WTC11 (cell line): ENCODE data around the gene ESM1. TPM values are rescaled to one million over a fixed set of nuclear protein-coding genes. Genes with fewer than 3 reads are reported as not detected.
A peak's percentile ranks its signal among the peaks of the same experiment; 100 is the strongest.

Source experiments
- ATAC-seq: fragments of 200-7000 bp; cut with Tn5 transposase; 2 replicates; pipeline ENCODE4 v1.10.0; 2021; ENCODE audit warnings: mild to moderate bottlenecking, moderate library complexity
- CTCF ChIA-PET: fragments of 300-600 bp; sonication (Branson Sonifier 250); formaldehyde crosslinking; loops from one replicate; lab custom pipeline; 2021; ENCODE audit warnings: antibody characterized with exemption; lab: Charles Lee
- POLR2A ChIA-PET: fragments of 350-600 bp; sonication (Branson Sonifier 250); formaldehyde crosslinking; loops from one replicate; lab custom pipeline; 2021; ENCODE audit warnings: antibody characterized with exemption; lab: Charles Lee
- DNase-seq: peaks from one replicate; pipeline ENCODE4 v3.0.0; 2021; ENCODE audit warnings: low spot score
- H3K27ac Mint-ChIP-seq: 2 replicates; pipeline ENCODE4 v1.8.0; 2021; ENCODE audit warnings: mixed read lengths
- H3K27me3 Mint-ChIP-seq: 2 replicates; pipeline ENCODE4 v1.8.0; 2021; ENCODE audit warnings: low read depth, mild to moderate bottlenecking, moderate library complexity, mixed read lengths
- H3K36me3 Mint-ChIP-seq: 2 replicates; pipeline ENCODE4 v1.8.0; 2021; ENCODE audit warnings: mixed read lengths
- H3K4me1 Mint-ChIP-seq: 2 replicates; pipeline ENCODE4 v1.8.0; 2022; ENCODE audit warnings: mixed read lengths
- H3K4me3 Mint-ChIP-seq: 2 replicates; pipeline ENCODE4 v1.8.0; 2021; ENCODE audit warnings: mild to moderate bottlenecking, moderate library complexity, mixed read lengths
- H3K9me3 Mint-ChIP-seq: 2 replicates; pipeline ENCODE4 v1.8.0; 2021; ENCODE audit warnings: mixed read lengths
- CREB1 ChIP-seq: sonication (generic); formaldehyde crosslinking; IDR thresholded peaks from 2 replicates; pipeline ENCODE4 v1.8.0; 2023; ENCODE audit warnings: mild to moderate bottlenecking, missing genetic modification reagents
- ELF4 ChIP-seq: sonication (generic); formaldehyde crosslinking; IDR thresholded peaks from 2 replicates; pipeline ENCODE4 v1.8.1; 2022; ENCODE audit warnings: low read depth, mild to moderate bottlenecking, moderate library complexity, missing genetic modification reagents
- EMX1 ChIP-seq: fragments of 250-450 bp; sonication (Bioruptor Pico); IDR thresholded peaks from 2 replicates; pipeline ENCODE4 v1.8.0; 2021; ENCODE audit warnings: mild to moderate bottlenecking
- FOXK1 ChIP-seq: sonication (generic); formaldehyde crosslinking; IDR thresholded peaks from 2 replicates; pipeline ENCODE4 v1.8.0; 2022; ENCODE audit warnings: mild to moderate bottlenecking, moderate library complexity, missing genetic modification reagents
- FOXP1 ChIP-seq: sonication (generic); formaldehyde crosslinking; IDR thresholded peaks from 2 replicates; pipeline ENCODE4 v1.8.0; 2022; ENCODE audit warnings: missing genetic modification reagents, mild to moderate bottlenecking, moderate library complexity, borderline replicate concordance
- HMGA2 ChIP-seq: fragments of 250-450 bp; sonication (Bioruptor Pico); IDR thresholded peaks from 2 replicates; pipeline ENCODE4 v1.4.0; 2021; ENCODE audit warnings: mild to moderate bottlenecking, moderate library complexity
- OVOL2 ChIP-seq: fragments of 250-450 bp; sonication (Bioruptor Pico); IDR thresholded peaks from 2 replicates; pipeline ENCODE4 v1.9.0; 2021; ENCODE audit warnings: mild to moderate bottlenecking, borderline replicate concordance
- PRRX2 ChIP-seq: fragments of 250-450 bp; sonication (Bioruptor Pico); IDR thresholded peaks from 2 replicates; pipeline ENCODE4 v1.8.0; 2021; ENCODE audit warnings: mild to moderate bottlenecking
- SOX15 ChIP-seq: fragments of 250-450 bp; sonication (Bioruptor Pico); IDR thresholded peaks from 2 replicates; pipeline ENCODE4 v1.9.0; 2021; ENCODE audit warnings: mild to moderate bottlenecking
- TCF7 ChIP-seq: sonication (generic); formaldehyde crosslinking; IDR thresholded peaks from 2 replicates; pipeline ENCODE4 v1.8.0; 2022; ENCODE audit warnings: mild to moderate bottlenecking, low read depth, missing genetic modification reagents, moderate library complexity
- ZNF396 ChIP-seq: fragments of 250-450 bp; sonication (Bioruptor Pico); IDR thresholded peaks from 2 replicates; pipeline ENCODE4 v1.8.0; 2021; ENCODE audit warnings: mild to moderate bottlenecking, moderate library complexity, borderline replicate concordance
- ZNF671 ChIP-seq: fragments of 250-450 bp; sonication (Bioruptor Pico); IDR thresholded peaks from 2 replicates; pipeline ENCODE4 v1.8.0; 2021; ENCODE audit warnings: mild to moderate bottlenecking
- total RNA-seq: library from RNA; stranded (reverse); gene quantifications from 3 replicates; pipeline ENCODE4 v1.2.3, GENCODE V29; 2021
- TF ChIP-seq, protein P1 (sequence below): fragments of 250-450 bp; sonication (Bioruptor Pico); IDR thresholded peaks from 2 replicates; pipeline ENCODE4 v2.1.2; 2022; ENCODE audit warnings: mild to moderate bottlenecking, moderate library complexity
- TF ChIP-seq, protein P2 (sequence below): fragments of 200-600 bp; IDR thresholded peaks from 2 replicates; pipeline ENCODE4 v1.8.0; 2022; ENCODE audit warnings: antibody characterized with exemption
- TF ChIP-seq, protein P3 (sequence below): sonication (generic); formaldehyde crosslinking; IDR thresholded peaks from 2 replicates; pipeline ENCODE4 v1.8.1; 2023; ENCODE audit warnings: mild to moderate bottlenecking, missing genetic modification reagents
- TF ChIP-seq, protein P4 (sequence below): sonication (generic); formaldehyde crosslinking; IDR thresholded peaks from 2 replicates; pipeline ENCODE4 v1.8.1; 2023; ENCODE audit warnings: mild to moderate bottlenecking, missing genetic modification reagents, moderate library complexity
- TF ChIP-seq, protein P5 (sequence below): sonication (generic); formaldehyde crosslinking; IDR thresholded peaks from 2 replicates; pipeline ENCODE4 v1.8.1; 2022; ENCODE audit warnings: mild to moderate bottlenecking, moderate library complexity, missing genetic modification reagents
- TF ChIP-seq, protein P6 (sequence below): sonication (generic); formaldehyde crosslinking; IDR thresholded peaks from 2 replicates; pipeline ENCODE4 v1.8.0; 2022; ENCODE audit warnings: mild to moderate bottlenecking, missing genetic modification reagents

Gene ESM1
- total RNA-seq, 1 experiment from 2014 or later = not detected

DNA sequence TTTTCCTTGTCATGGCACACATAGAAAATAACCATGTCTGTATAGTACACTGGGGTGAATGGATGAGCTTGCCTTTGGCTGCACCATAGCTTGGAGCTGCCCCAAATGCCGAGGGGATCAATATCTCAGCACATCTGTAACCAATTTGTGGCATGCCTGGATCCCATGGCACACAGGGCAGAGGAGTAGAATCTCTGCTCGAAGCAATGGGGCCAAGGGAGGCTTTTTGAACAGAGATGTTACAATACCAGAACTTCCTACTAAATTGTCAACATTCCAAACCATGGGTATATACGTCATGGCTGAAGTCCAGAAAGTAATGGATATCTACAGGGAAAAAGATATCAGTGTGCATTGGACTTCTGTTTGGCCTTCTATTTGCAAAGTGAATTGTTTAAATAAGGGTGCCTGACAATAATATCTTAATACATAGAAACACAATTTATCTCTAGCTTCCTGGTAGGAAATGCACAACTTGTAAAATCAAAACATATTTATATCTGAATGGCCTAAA lies 39.0 kb downstream of the ESM1 start:
- CTCF ChIA-PET = no interaction called here
- no peak for TF ChIP-seq HMGA2 (CRISPR knock-in tag)
- TF ChIP-seq, protein P1, sequence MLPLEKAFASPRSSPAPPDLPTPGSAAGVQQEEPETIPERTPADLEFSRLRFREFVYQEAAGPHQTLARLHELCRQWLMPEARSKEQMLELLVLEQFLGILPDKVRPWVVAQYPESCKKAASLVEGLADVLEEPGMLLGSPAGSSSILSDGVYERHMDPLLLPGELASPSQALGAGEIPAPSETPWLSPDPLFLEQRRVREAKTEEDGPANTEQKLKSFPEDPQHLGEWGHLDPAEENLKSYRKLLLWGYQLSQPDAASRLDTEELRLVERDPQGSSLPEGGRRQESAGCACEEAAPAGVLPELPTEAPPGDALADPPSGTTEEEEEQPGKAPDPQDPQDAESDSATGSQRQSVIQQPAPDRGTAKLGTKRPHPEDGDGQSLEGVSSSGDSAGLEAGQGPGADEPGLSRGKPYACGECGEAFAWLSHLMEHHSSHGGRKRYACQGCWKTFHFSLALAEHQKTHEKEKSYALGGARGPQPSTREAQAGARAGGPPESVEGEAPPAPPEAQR (CRISPR knock-in tag) = no peak
- no peaks in the 10 kb centered on the region for H3K36me3 Mint-ChIP-seq
- no peak overlapping the region for H3K27ac Mint-ChIP-seq
- H3K27me3 Mint-ChIP-seq = no peaks in the 10 kb centered on the region; the same call in 1 of the 2 replicates
- POLR2A ChIA-PET = no interaction called here
- peaks cover 6% of the 10 kb centered on the region for H3K9me3 Mint-ChIP-seq
- ATAC-seq = no peak
- no peak for DNase-seq
- H3K4me1 Mint-ChIP-seq = peaks cover 5% of the 10 kb centered on the region
- no peak overlapping the region for H3K4me3 Mint-ChIP-seq

DNA sequence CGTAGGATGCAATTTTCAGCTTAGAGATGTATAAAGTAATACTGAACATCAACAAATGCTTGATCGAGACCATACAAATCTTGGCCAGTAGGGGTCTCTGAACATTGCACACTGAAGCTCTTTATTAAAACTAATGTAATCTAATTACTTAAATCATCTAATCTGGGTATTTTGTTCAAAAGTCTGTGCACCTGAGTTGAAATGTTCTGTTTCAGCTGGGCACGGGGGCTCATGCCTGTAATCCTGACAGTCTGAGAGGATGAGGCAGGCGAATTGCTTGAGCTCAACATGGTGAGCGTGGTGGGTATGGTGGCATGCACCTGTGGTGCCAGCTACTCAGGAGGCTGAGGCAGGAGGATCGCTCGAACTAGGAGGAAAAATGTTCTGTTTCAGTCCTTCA lies 41.0 kb downstream of the ESM1 start:
- peak; percentile 34; the same call in 1 of the 2 replicates for ATAC-seq
- POLR2A ChIA-PET = interaction anchor here (1.5 kb wide), 1 partner anchor 215 kb away, joined by 5 read pairs; the partner anchor contains the start of gene GPX8
- TF ChIP-seq, protein P2, sequence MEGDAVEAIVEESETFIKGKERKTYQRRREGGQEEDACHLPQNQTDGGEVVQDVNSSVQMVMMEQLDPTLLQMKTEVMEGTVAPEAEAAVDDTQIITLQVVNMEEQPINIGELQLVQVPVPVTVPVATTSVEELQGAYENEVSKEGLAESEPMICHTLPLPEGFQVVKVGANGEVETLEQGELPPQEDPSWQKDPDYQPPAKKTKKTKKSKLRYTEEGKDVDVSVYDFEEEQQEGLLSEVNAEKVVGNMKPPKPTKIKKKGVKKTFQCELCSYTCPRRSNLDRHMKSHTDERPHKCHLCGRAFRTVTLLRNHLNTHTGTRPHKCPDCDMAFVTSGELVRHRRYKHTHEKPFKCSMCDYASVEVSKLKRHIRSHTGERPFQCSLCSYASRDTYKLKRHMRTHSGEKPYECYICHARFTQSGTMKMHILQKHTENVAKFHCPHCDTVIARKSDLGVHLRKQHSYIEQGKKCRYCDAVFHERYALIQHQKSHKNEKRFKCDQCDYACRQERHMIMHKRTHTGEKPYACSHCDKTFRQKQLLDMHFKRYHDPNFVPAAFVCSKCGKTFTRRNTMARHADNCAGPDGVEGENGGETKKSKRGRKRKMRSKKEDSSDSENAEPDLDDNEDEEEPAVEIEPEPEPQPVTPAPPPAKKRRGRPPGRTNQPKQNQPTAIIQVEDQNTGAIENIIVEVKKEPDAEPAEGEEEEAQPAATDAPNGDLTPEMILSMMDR = peak; percentile 65; the same call in 1 of the 2 replicates
- TF ChIP-seq, protein P3, sequence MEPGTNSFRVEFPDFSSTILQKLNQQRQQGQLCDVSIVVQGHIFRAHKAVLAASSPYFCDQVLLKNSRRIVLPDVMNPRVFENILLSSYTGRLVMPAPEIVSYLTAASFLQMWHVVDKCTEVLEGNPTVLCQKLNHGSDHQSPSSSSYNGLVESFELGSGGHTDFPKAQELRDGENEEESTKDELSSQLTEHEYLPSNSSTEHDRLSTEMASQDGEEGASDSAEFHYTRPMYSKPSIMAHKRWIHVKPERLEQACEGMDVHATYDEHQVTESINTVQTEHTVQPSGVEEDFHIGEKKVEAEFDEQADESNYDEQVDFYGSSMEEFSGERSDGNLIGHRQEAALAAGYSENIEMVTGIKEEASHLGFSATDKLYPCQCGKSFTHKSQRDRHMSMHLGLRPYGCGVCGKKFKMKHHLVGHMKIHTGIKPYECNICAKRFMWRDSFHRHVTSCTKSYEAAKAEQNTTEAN (CRISPR knock-in tag) = no peak
- TF ChIP-seq, protein P4, sequence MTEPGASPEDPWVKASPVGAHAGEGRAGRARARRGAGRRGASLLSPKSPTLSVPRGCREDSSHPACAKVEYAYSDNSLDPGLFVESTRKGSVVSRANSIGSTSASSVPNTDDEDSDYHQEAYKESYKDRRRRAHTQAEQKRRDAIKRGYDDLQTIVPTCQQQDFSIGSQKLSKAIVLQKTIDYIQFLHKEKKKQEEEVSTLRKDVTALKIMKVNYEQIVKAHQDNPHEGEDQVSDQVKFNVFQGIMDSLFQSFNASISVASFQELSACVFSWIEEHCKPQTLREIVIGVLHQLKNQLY (CRISPR knock-in tag) = no peak
- TF ChIP-seq TCF7 (CRISPR knock-in tag) = no peak
- CTCF ChIA-PET = interaction anchor here (0.6 to 6.0 kb wide), 44 partner anchors 10 to 1514 kb away, joined by 3 to 75 read pairs (median 5); partner anchors contain the start of gene GPX8
- H3K4me3 Mint-ChIP-seq = no peak overlapping the region
- H3K27ac Mint-ChIP-seq = no peak overlapping the region
- peaks cover 6% of the 10 kb centered on the region for H3K9me3 Mint-ChIP-seq
- H3K36me3 Mint-ChIP-seq = no peaks in the 10 kb centered on the region
- no peaks in the 10 kb centered on the region; the same call in 1 of the 2 replicates for H3K27me3 Mint-ChIP-seq
- DNase-seq = no peak
- H3K4me1 Mint-ChIP-seq = peaks cover 12% of the 10 kb centered on the region

DNA sequence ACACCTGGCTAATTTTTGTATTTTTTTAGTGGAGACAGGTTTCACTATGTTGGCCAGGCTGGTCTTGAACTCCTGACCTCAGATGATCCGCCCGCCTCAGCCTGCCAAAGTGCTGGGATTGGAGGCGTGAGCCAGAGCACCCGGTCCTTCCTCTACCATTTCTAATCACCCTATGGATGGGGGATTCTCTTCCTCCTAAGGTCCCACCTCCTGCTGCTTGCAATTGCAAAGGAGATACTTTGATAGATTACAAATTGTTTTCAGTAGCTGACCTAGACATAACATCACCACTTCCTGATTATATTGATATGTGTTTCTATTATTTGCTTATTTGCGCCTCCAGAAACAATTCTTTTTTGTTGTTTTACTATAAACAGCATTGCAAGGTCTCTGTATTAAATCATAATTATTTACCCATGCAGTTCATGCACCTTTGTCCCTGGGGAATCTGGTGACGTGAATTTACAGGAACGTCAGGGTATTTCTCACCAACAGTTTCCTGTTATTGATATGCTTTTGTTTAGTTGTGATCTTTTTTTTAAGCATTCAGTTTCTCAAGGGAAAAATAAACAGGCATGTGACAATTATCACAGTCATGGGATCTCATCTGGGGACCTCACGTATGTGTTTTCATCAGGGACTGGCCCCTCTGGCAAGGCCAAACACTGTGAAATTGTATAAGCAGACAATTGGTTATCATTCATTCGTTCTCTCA lies 43.2 kb downstream of the ESM1 start:
- no peak for DNase-seq
- H3K27ac Mint-ChIP-seq = no peak overlapping the region
- peaks cover 12% of the 10 kb centered on the region for H3K4me1 Mint-ChIP-seq
- H3K36me3 Mint-ChIP-seq = no peaks in the 10 kb centered on the region
- POLR2A ChIA-PET = no interaction called here
- H3K9me3 Mint-ChIP-seq = peaks cover 6% of the 10 kb centered on the region; the same call in 1 of the 2 replicates
- no peaks in the 10 kb centered on the region; the same call in 1 of the 2 replicates for H3K27me3 Mint-ChIP-seq
- CTCF ChIA-PET = interaction anchor here (2.9 to 6.0 kb wide), 2 partner anchors 18 to 204 kb away, joined by 28 to 75 read pairs; no protein-coding TSS in a partner anchor
- no peak overlapping the region for H3K4me3 Mint-ChIP-seq
- ATAC-seq = no peak
- TF ChIP-seq FOXP1 (CRISPR knock-in tag) (no peak), OVOL2 (CRISPR knock-in tag) (no peak), ZNF671 (CRISPR knock-in tag) (no peak), ZNF396 (CRISPR knock-in tag) (no peak), ELF4 (CRISPR knock-in tag) (no peak), SOX15 (no peak), EMX1 (CRISPR knock-in tag) (no peak), PRRX2 (CRISPR knock-in tag) (no peak), CREB1 (CRISPR knock-in tag) (no peak), FOXK1 (CRISPR knock-in tag) (no peak)
- TF ChIP-seq, protein P5, sequence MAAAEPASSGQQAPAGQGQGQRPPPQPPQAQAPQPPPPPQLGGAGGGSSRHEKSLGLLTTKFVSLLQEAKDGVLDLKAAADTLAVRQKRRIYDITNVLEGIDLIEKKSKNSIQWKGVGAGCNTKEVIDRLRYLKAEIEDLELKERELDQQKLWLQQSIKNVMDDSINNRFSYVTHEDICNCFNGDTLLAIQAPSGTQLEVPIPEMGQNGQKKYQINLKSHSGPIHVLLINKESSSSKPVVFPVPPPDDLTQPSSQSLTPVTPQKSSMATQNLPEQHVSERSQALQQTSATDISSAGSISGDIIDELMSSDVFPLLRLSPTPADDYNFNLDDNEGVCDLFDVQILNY (CRISPR knock-in tag) = no peak
- TF ChIP-seq, protein P3 (CRISPR knock-in tag) = no peak
- TF ChIP-seq, protein P6, sequence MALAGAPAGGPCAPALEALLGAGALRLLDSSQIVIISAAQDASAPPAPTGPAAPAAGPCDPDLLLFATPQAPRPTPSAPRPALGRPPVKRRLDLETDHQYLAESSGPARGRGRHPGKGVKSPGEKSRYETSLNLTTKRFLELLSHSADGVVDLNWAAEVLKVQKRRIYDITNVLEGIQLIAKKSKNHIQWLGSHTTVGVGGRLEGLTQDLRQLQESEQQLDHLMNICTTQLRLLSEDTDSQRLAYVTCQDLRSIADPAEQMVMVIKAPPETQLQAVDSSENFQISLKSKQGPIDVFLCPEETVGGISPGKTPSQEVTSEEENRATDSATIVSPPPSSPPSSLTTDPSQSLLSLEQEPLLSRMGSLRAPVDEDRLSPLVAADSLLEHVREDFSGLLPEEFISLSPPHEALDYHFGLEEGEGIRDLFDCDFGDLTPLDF (CRISPR knock-in tag) = no peak
